Lower lobe of right lung (tissue), 2 donors: Measurements from ENCODE around the gene TMEM45A. TPM values are rescaled to one million over a fixed set of nuclear protein-coding genes. Genes with fewer than 3 reads are reported as not detected.
"Not testable (repeated sequence)": the region's sequence is repeated elsewhere in the genome, so short reads cannot be mapped to it uniquely, and the experiment has no call there.

Source experiments
- ATAC-seq, 2 donors: fragments of 200-7000 bp; cut with Tn5 transposase; one replicate each; pipeline ENCODE4 v1.9.1; 2020 to 2022; ENCODE audit warnings: mild to moderate bottlenecking in 2 of 2, moderate library complexity in 2 of 2
- DNase-seq: peaks from one replicate; pipeline ENCODE4 v3.0.0-alpha.2; 2020
- H3K27ac ChIP-seq: fragments of 200-600 bp; one replicate; pipeline ENCODE4 v1.8.0; 2022
- H3K27me3 ChIP-seq: fragments of 200-600 bp; one replicate; pipeline ENCODE4 v1.8.0; 2022; ENCODE audit warnings: low read depth
- H3K36me3 ChIP-seq: fragments of 200-600 bp; one replicate; pipeline ENCODE4 v1.8.0; 2022; ENCODE audit warnings: mild to moderate bottlenecking
- H3K4me1 ChIP-seq: fragments of 200-600 bp; one replicate; pipeline ENCODE4 v1.8.0; 2022
- H3K4me3 ChIP-seq: fragments of 200-600 bp; one replicate; pipeline ENCODE4 v1.8.0; 2022; ENCODE audit warnings: mild to moderate bottlenecking
- H3K9me3 ChIP-seq: fragments of 200-600 bp; one replicate; pipeline ENCODE4 v1.8.0; 2022
- CTCF ChIP-seq: fragments of 200-600 bp; IDR thresholded peaks from one replicate; pipeline ENCODE4 v1.8.0; 2022; ENCODE audit warnings: antibody characterized with exemption, mild to moderate bottlenecking
- intact Hi-C: fragments of 100-400 bp; cut with DNase I; formaldehyde crosslinking; loops from one replicate; pipeline ENCODE4 v1.11.0; 2022
- total RNA-seq: library from RNA; stranded (reverse); fragmentation: NEBNext Ultra II Directional; extraction: Animal tissue kit (Norgen Biotek cat#: 25700); gene quantifications from one replicate; pipeline ENCODE4 v1.2.1, GENCODE V29; 2021
- donor health status: DM: no; HTN: yes; CAD: no; lungs with severe emphysema.

TMEM45A gene
- total RNA-seq, 1 donor from 2014 or later, result 17.2 TPM

GRCh38 chr3:100506355-100506754 is 13.9 kb downstream of the TMEM45A start:
- ATAC-seq (no peak), DNase-seq (no peak)
- Histone ChIP-seq H3K27ac (no peak overlapping the region), H3K4me3 (no peak overlapping the region), H3K9me3 (no peaks in the 10 kb centered on the region), H3K4me1 (no peaks in the 10 kb centered on the region), H3K27me3 (no peaks in the 10 kb centered on the region), H3K36me3 (no peaks in the 10 kb centered on the region)
- intact Hi-C loops, result no loop called here
- no peak for TF ChIP-seq CTCF

- ATAC-seq, H3K27ac ChIP-seq, H3K27me3 ChIP-seq, intact Hi-C loops, H3K9me3 ChIP-seq, H3K36me3 ChIP-seq, H3K4me1 ChIP-seq, DNase-seq, H3K4me3 ChIP-seq: not testable (repeated sequence)
Measured at GRCh38 chr3:100509818-100510217, 17.4 kb downstream of the TMEM45A start.

GRCh38 chr3:100516232-100516631 is 23.8 kb downstream of the TMEM45A start:
- H3K27me3 ChIP-seq, result no peaks in the 10 kb centered on the region
- no peaks in the 10 kb centered on the region for H3K4me1 ChIP-seq
- H3K27ac ChIP-seq, result no peak overlapping the region
- no peaks in the 10 kb centered on the region for H3K36me3 ChIP-seq
- no peak overlapping the region for H3K4me3 ChIP-seq
- no peaks in the 10 kb centered on the region for H3K9me3 ChIP-seq
- intact Hi-C loops, result no loop called here
- TF ChIP-seq CTCF, result no peak
- ATAC-seq (no peak), DNase-seq (no peak)

GRCh38 chr3:100516838-100517237 is 24.4 kb downstream of the TMEM45A start:
- Histone ChIP-seq H3K4me1 (no peaks in the 10 kb centered on the region), H3K27ac (no peak overlapping the region), H3K4me3 (no peak overlapping the region), H3K9me3 (no peaks in the 10 kb centered on the region), H3K36me3 (no peaks in the 10 kb centered on the region), H3K27me3 (no peaks in the 10 kb centered on the region)
- intact Hi-C loops, result no loop called here
- TF ChIP-seq CTCF, result no peak
- DNase-seq (no peak), ATAC-seq (no peak)

GRCh38 chr3:100517276-100517675 is 24.9 kb downstream of the TMEM45A start:
- ATAC-seq (no peak), DNase-seq (no peak)
- no peaks in the 10 kb centered on the region for H3K4me1 ChIP-seq
- no peaks in the 10 kb centered on the region for H3K36me3 ChIP-seq
- no peak overlapping the region for H3K27ac ChIP-seq
- H3K27me3 ChIP-seq, result no peaks in the 10 kb centered on the region
- intact Hi-C loops, result no loop called here
- H3K4me3 ChIP-seq, result no peak overlapping the region
- TF ChIP-seq CTCF, result no peak
- H3K9me3 ChIP-seq, result no peaks in the 10 kb centered on the region

- intact Hi-C loops, result no loop called here
- Histone ChIP-seq H3K9me3 (no peaks in the 10 kb centered on the region), H3K4me3 (no peak overlapping the region), H3K4me1 (no peaks in the 10 kb centered on the region), H3K36me3 (no peaks in the 10 kb centered on the region), H3K27me3 (no peaks in the 10 kb centered on the region), H3K27ac (no peak overlapping the region)
- ATAC-seq, result no peak
- no peak for DNase-seq
- no peak for TF ChIP-seq CTCF
Measured at GRCh38 chr3:100518244-100518643, 25.8 kb downstream of the TMEM45A start.
